GM12878 (cell line): Measurements from ENCODE around the gene FBRSL1.

Experiments used
- BMI1 ChIP-seq: fragments of 450-650 bp; IDR thresholded peaks from 2 replicates; pipeline ENCODE4 v1.6.1; 2016; ENCODE audit warnings: mild to moderate bottlenecking, moderate library complexity, borderline replicate concordance
- CBX3 ChIP-seq: fragments of 200-600 bp; sonication (generic); IDR thresholded peaks from 2 replicates; pipeline ENCODE4 v1.6.1; 2016; ENCODE audit warnings: low read depth, borderline replicate concordance
- CTCF ChIP-seq, 3 experiments: IDR thresholded peaks in 2 of 3; conservative IDR thresholded peaks in 1 of 3; 2 replicates each; pipeline ENCODE4 v1.5.1; 2011; ENCODE audit warnings: low read depth in 3 of 3, low read length in 3 of 3, mild to moderate bottlenecking in 3 of 3, control low read depth in 2 of 3, moderate library complexity in 2 of 3, inconsistent platforms in 1 of 3, mixed read lengths in 1 of 3; ENCODE audit not compliant: control insufficient read depth in 2 of 3, insufficient read depth in 1 of 3; ENCODE audit errors: extremely low read depth in 1 of 3
- MAX ChIP-seq: IDR thresholded peaks from 2 replicates; pipeline ENCODE4 v1.6.1; 2012; ENCODE audit warnings: low read depth, low read length, improper control_type of control experiment
- NFYA ChIP-seq: IDR thresholded peaks from 2 replicates; pipeline ENCODE4 v1.6.1; 2011; ENCODE audit warnings: low read depth, mild to moderate bottlenecking, low read length, improper control_type of control experiment, borderline replicate concordance
- NFYB ChIP-seq: IDR thresholded peaks from 2 replicates; pipeline ENCODE4 v1.6.1; 2011; ENCODE audit warnings: low read depth, mild to moderate bottlenecking, low read length, improper control_type of control experiment, moderate library complexity; ENCODE audit not compliant: insufficient read depth
- POLR2A ChIP-seq: IDR thresholded peaks from 2 replicates; pipeline ENCODE4 v1.6.1; 2011; ENCODE audit warnings: low read depth, mild to moderate bottlenecking, low read length
- RELA ChIP-seq: fragments of 450-650 bp; IDR thresholded peaks from 2 replicates; pipeline ENCODE4 v1.8.0; 2014; ENCODE audit warnings: borderline replicate concordance; ENCODE audit not compliant: partially characterized antibody
- SUZ12 ChIP-seq: fragments of 200-600 bp; sonication (generic); IDR thresholded peaks from one replicate; pipeline ENCODE4 v1.6.1; 2018; ENCODE audit warnings: antibody characterized with exemption, mild to moderate bottlenecking; ENCODE audit not compliant: unreplicated experiment
- TCF7 ChIP-seq: IDR thresholded peaks from 2 replicates; pipeline ENCODE4 v1.6.1; 2014; ENCODE audit warnings: antibody characterized with exemption, borderline replicate concordance

- TF ChIP-seq CTCF (IDR thresholded peaks at IDR 0.05 in 2 of 3, conservative IDR thresholded peaks at IDR 0.05 in 1 of 3; ENCODE audit: control insufficient read depth in 2 of 3, extremely low read depth in 1 of 3, insufficient read depth in 1 of 3, low read depth in 3 of 3, low read length in 3 of 3) (no peak), TCF7 (no peak), POLR2A (no peak), NFYA (no peak), NFYB (no peak), RELA (no peak), BMI1 (no peak), SUZ12 (no peak), MAX (no peak), CBX3 (no peak)
These were observed 30.9 kb upstream of the FBRSL1 start for GRCh38 chr12:132458846-132459641.
